Calu3 (cell line): Measurements from ENCODE around the gene FAM3C. TPM values are rescaled to one million over a fixed set of nuclear protein-coding genes. Genes with fewer than 3 reads are reported as not detected.

ENCODE experiments used
- BruUV-seq: library from RNA; stranded (reverse); fragments of 400-500 nt; replicated peaks from 2 replicates; lab custom pipeline; 2021; lab: Mats Ljungman, UMichigan
- CTCF ChIA-PET: fragments of 300-600 bp; sonication (Branson Sonifier 250); formaldehyde crosslinking; loops from one replicate; lab custom pipeline; 2022; ENCODE audit warnings: antibody characterized with exemption; lab: Charles Lee
- DNase-seq: peaks from one replicate; pipeline ENCODE4 v3.0.0; 2022
- H3K27ac Mint-ChIP-seq: one replicate; pipeline ENCODE4 v1.8.0; 2022; ENCODE audit warnings: mixed read lengths; ENCODE audit not compliant: unreplicated experiment
- H3K27me3 Mint-ChIP-seq: one replicate; pipeline ENCODE4 v1.8.0; 2022; ENCODE audit warnings: mixed read lengths; ENCODE audit not compliant: unreplicated experiment
- H3K36me3 Mint-ChIP-seq: one replicate; pipeline ENCODE4 v1.8.0; 2022; ENCODE audit warnings: mild to moderate bottlenecking, moderate library complexity, mixed read lengths; ENCODE audit not compliant: insufficient read depth, unreplicated experiment
- H3K4me1 Mint-ChIP-seq: one replicate; pipeline ENCODE4 v1.8.0; 2022; ENCODE audit warnings: mild to moderate bottlenecking, low read depth, mixed read lengths; ENCODE audit not compliant: unreplicated experiment
- H3K4me3 Mint-ChIP-seq: one replicate; pipeline ENCODE4 v1.8.0; 2022; ENCODE audit warnings: mild to moderate bottlenecking, low read depth, moderate library complexity, mixed read lengths; ENCODE audit not compliant: unreplicated experiment
- H3K9me3 Mint-ChIP-seq: one replicate; pipeline ENCODE4 v1.8.0; 2022; ENCODE audit warnings: low read depth, mixed read lengths; ENCODE audit not compliant: unreplicated experiment
- intact Hi-C: fragments of 100-400 bp; cut with micrococcal nuclease; formaldehyde crosslinking; loops from one replicate; pipeline ENCODE4 v1.10.0; 2022; ENCODE audit not compliant: unreplicated experiment
- total RNA-seq: library from RNA; stranded (reverse); gene quantifications from 2 replicates; pipeline ENCODE4 v1.2.3, GENCODE V29; 2022
- TF ChIP-seq, protein P1 (sequence below): fragments of 200-600 bp; IDR thresholded peaks from one replicate; pipeline ENCODE4 v1.8.0; 2022; ENCODE audit warnings: antibody characterized with exemption; ENCODE audit not compliant: unreplicated experiment

FAM3C gene
- total RNA-seq, 1 experiment from 2014 or later: 206 TPM

DNA sequence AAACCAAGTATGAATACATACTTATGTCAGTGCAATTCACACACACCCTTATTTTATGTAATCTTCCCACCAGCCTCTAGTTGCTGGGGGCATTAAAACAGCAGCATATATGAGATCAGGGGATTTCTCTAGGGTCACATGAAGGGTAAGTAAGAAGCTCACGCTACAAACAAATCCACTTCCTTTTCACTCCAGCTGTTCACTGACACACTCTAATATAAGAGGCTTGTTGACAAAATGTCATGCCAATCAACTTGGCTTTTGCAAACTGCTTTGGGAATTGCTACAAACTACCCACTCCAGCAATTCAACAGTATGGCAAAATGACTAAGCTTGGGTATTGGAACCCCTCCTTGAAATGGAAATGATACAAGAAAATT lies 10.3 kb downstream of the FAM3C start:
- no peaks in the 10 kb centered on the region for H3K27me3 Mint-ChIP-seq
- peaks cover 80% of the 10 kb centered on the region for H3K4me1 Mint-ChIP-seq
- H3K36me3 Mint-ChIP-seq: peaks cover 50% of the 10 kb centered on the region
- BruUV-seq: no TSS peak
- intact Hi-C loops: no loop called here
- H3K27ac Mint-ChIP-seq: peak overlapping the region; percentile 50
- TF ChIP-seq, protein P1, sequence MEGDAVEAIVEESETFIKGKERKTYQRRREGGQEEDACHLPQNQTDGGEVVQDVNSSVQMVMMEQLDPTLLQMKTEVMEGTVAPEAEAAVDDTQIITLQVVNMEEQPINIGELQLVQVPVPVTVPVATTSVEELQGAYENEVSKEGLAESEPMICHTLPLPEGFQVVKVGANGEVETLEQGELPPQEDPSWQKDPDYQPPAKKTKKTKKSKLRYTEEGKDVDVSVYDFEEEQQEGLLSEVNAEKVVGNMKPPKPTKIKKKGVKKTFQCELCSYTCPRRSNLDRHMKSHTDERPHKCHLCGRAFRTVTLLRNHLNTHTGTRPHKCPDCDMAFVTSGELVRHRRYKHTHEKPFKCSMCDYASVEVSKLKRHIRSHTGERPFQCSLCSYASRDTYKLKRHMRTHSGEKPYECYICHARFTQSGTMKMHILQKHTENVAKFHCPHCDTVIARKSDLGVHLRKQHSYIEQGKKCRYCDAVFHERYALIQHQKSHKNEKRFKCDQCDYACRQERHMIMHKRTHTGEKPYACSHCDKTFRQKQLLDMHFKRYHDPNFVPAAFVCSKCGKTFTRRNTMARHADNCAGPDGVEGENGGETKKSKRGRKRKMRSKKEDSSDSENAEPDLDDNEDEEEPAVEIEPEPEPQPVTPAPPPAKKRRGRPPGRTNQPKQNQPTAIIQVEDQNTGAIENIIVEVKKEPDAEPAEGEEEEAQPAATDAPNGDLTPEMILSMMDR: no peak
- no peak for DNase-seq
- CTCF ChIA-PET: interaction anchor here (0.6 to 0.8 kb wide), 2 partner anchors 10 to 16 kb away, joined by 3 to 4 read pairs; partner anchors contain the start of gene FAM3C
- H3K9me3 Mint-ChIP-seq: no peaks in the 10 kb centered on the region
- peak overlapping the region; percentile 34 for H3K4me3 Mint-ChIP-seq

DNA sequence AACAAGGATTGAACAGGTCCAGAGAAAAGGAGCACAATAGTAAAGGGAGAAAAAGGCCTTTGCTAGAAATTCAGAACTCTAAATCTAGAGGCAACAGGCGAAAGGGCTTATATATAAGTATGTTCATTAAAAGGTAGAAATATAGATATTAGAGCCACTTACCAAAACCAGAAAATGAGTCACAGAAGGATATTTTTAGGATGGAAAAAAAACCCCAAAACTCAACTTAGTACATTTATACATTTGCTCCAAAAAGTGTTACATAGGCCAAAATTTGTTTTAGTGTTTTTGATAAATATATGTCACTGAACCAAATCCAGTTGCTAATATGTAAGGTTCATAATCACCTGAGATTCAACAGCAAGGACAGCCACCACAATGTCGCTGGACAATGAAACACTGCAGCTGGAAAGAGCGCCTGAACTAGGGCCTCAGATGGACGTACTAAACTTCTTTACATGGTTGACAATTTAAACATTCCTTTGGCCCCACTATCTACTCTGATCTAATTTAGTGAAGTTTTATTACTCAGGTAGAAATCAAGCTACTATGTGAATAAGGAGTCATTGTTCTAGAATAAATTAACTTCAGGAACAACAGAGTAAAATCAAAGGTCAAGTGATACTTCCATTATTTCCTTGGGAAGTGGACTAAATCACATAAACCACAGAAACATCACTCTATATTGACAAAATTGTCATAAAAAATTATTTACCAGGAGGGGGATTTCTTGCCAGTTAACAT lies 10.9 kb downstream of the FAM3C start:
- intact Hi-C loops: no loop called here
- Mint-ChIP-seq H3K36me3 (peaks cover 53% of the 10 kb centered on the region), H3K4me1 (peaks cover 78% of the 10 kb centered on the region), H3K27me3 (no peaks in the 10 kb centered on the region), H3K9me3 (no peaks in the 10 kb centered on the region), H3K4me3 (no peak overlapping the region), H3K27ac (peak overlapping the region; percentile 2)
- TF ChIP-seq, protein P1: no peak
- DNase-seq: no peak
- CTCF ChIA-PET: no interaction called here
- BruUV-seq: no TSS peak

DNA sequence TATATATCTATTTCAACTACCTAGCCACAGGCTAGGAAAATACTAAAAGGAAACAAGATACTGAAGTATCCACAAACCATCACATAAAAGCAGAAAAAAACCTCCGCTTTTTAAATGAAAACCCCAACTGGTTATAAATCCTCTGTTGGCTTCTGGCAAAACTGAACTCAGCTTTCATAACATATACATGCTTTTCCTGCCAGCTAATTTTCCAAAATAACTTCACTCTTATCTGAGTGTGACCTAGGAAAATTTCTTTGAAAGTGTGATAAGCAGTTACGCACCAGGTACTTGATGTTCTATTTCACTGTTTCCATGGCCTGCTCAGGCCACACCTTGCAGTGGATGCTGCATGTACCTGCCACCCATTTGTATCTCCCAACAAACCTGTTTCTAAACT lies 11.8 kb downstream of the FAM3C start:
- TF ChIP-seq, protein P1: no peak
- peaks cover 75% of the 10 kb centered on the region for H3K4me1 Mint-ChIP-seq
- peak overlapping the region; percentile 2 for H3K27ac Mint-ChIP-seq
- DNase-seq: no peak
- BruUV-seq: no TSS peak
- CTCF ChIA-PET: interaction anchor here (1.5 kb wide), 1 partner anchor 17 kb away, joined by 3 read pairs; no protein-coding TSS in a partner anchor
- H3K9me3 Mint-ChIP-seq: no peaks in the 10 kb centered on the region
- intact Hi-C loops: no loop called here
- peaks cover 53% of the 10 kb centered on the region for H3K36me3 Mint-ChIP-seq
- no peak overlapping the region for H3K4me3 Mint-ChIP-seq
- H3K27me3 Mint-ChIP-seq: no peaks in the 10 kb centered on the region

DNA sequence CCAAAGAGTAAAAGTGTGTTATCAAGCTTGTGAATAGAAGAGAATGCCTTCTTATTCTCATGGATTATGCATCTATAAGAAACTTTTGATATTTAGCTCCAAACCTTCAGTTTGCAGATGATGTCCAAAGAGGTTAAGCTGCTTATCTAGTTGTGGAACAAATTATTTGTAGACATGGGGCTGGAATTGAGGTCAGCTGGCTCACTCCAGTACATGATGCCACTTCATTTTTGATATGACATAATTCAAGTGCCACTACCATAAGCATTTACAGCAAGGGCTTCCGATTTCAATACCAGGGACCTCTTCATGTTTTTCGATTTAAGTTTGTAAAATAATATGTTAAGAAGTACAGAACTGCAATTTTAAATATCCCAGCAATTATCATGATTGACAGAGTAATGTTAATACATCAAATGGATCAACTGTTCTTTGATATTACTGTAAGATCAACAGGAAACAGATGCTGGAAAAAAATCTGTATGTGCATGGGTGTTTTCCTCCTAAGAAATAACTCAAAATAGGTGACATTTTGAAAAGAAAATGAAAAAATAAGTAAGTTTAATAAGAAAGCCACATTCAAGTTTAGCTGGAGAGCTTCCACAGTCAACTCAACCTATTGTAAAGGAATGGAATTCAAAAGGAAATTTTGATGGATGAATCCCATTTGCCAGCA lies 12.7 kb downstream of the FAM3C start:
- no peaks in the 10 kb centered on the region for H3K27me3 Mint-ChIP-seq
- CTCF ChIA-PET: interaction anchor here (1.5 kb wide), 1 partner anchor 16 kb away, joined by 3 read pairs; no protein-coding TSS in a partner anchor

More for the DNA sequence above, 12.7 kb downstream of the FAM3C start:
- no TSS peak for BruUV-seq
- intact Hi-C loops: no loop called here
- TF ChIP-seq, protein P1: no peak
- Mint-ChIP-seq H3K36me3 (peaks cover 44% of the 10 kb centered on the region), H3K27ac (no peak overlapping the region), H3K4me3 (no peak overlapping the region), H3K4me1 (peaks cover 66% of the 10 kb centered on the region), H3K9me3 (no peaks in the 10 kb centered on the region)
- no peak for DNase-seq
